ENCODE data around the gene RPS6KA3. TPM values are rescaled to one million over a fixed set of nuclear protein-coding genes. Genes with fewer than 3 reads are reported as not detected.

Gene RPS6KA3
- total and polyA plus RNA-seq, 2 of the 8 experiments (the other 6 are each of a cell fraction or from before 2014, with no cell fraction given): 7.1 to 13.0 TPM

GRCh38 chrX:20227116-20227515, 39.6 kb downstream of the RPS6KA3 start:
- Histone ChIP-seq H4K8ac (ENCODE audit: extremely low read depth, insufficient read depth, low read length) (no peak overlapping the region), H3K9ac (replicated peaks in 1 of 4; ENCODE audit: extremely low read depth in 1 of 4, low read depth in 3 of 4, low read length in 3 of 4) (no peak overlapping the region), H4K91ac (replicated peaks; ENCODE audit: insufficient read length, low read length) (no peak overlapping the region), H2BK20ac (ENCODE audit: low read length) (no peak overlapping the region), H2BK5ac (ENCODE audit: low read depth, low read length) (no peak overlapping the region), H3K27ac (ENCODE audit: low read depth, low read length) (no peak overlapping the region), H2AK5ac (ENCODE audit: low read depth, low read length) (no peak overlapping the region), H3K14ac (ENCODE audit: insufficient read length) (no peak overlapping the region), H3K27me3 (replicated peaks in 1 of 4; ENCODE audit: control insufficient read depth in 3 of 4, extremely low read depth in 1 of 4, insufficient read depth in 3 of 4, low read length in 3 of 4) (no peaks in the 10 kb centered on the region), H2AFZ (ENCODE audit: low read length) (no peak overlapping the region), H3K4me2 (ENCODE audit: insufficient read depth in 1 of 2, low read depth in 2 of 2, low read length in 2 of 2) (no peak overlapping the region), H3K4me1 (replicated peaks in 1 of 4; ENCODE audit: control insufficient read depth in 3 of 4, insufficient read depth in 4 of 4, low read length in 3 of 4) (no peaks in the 10 kb centered on the region; a peak in 1 of 7 replicates), H3K36me3 (ENCODE audit: control insufficient read depth in 2 of 4, insufficient read depth in 4 of 4, low read length in 3 of 4) (no peaks in the 10 kb centered on the region), H4K5ac (ENCODE audit: insufficient read length, low read depth, low read length) (no peak overlapping the region), H3K18ac (ENCODE audit: extremely low read depth, low read length) (no peak overlapping the region), H3K4ac (replicated peaks; ENCODE audit: insufficient read length, low read depth, low read length) (no peak overlapping the region), H3K9me3 (ENCODE audit: insufficient read depth in 2 of 2, low read depth in 1 of 2, low read length in 1 of 2) (no peaks in the 10 kb centered on the region), H3K79me2 (ENCODE audit: control insufficient read depth in 1 of 2, insufficient read depth in 2 of 2, low read length in 2 of 2) (no peaks in the 10 kb centered on the region), H3K23ac (ENCODE audit: insufficient read length) (no peak overlapping the region), H3K23me2 (ENCODE audit: low read depth, low read length) (no peaks in the 10 kb centered on the region), H3K56ac (replicated peaks; ENCODE audit: insufficient read length, low read depth, low read length) (no peak overlapping the region), H3K4me3 (ENCODE audit: extremely low read depth in 1 of 4, insufficient read depth in 2 of 4, low read depth in 3 of 4, low read length in 4 of 4) (no peak overlapping the region), H2BK15ac (ENCODE audit: low read length) (no peak overlapping the region), H4K20me1 (replicated peaks in 1 of 2; ENCODE audit: control insufficient read depth in 1 of 2, insufficient read depth in 2 of 2, low read length in 2 of 2) (no peaks in the 10 kb centered on the region), H2BK12ac (ENCODE audit: low read depth, low read length) (no peak overlapping the region), H3K79me1 (ENCODE audit: low read depth, low read length) (no peaks in the 10 kb centered on the region), H2BK120ac (replicated peaks; ENCODE audit: low read depth, low read length) (no peak overlapping the region)
- 71% methylated on average over 2 of the region's 2 CpGs; no CpG with 5 or more reads in 1 of the 2 experiments for WGBS, 2 experiments (ENCODE audit: extremely low coverage in 1 of 2, insufficient coverage in 1 of 2, insufficient read length in 1 of 2, insufficient replicate concordance in 2 of 2, low coverage in 1 of 2, low lambda C conversion rate in 2 of 2, missing lambda C conversion rate in 1 of 2)
- ChIA-PET POLR2A (ENCODE audit: partially characterized antibody) (interaction anchor here (0.7 kb wide), 1 partner anchor 660 kb away, joined by 5 read pairs; no protein-coding TSS in a partner anchor), CTCF (ENCODE audit: partially characterized antibody) (no interaction called here)
- FAIRE-seq: no peak
- no peak for DNase-seq (ENCODE audit: low read depth in 1 of 2, low spot score in 2 of 2)
- no peak for TF ChIP-seq YY1 (IDR thresholded peaks at IDR 0.05; ENCODE audit: low read depth, low read length)
- TF ChIP-seq RXRA (IDR thresholded peaks at IDR 0.05; ENCODE audit: insufficient read depth, low read depth, low read length): no peak
- TF ChIP-seq POLR2AphosphoS5 (IDR thresholded peaks at IDR 0.05; ENCODE audit: low read depth, low read length): no peak
- no peak for TF ChIP-seq TEAD4 (IDR thresholded peaks at IDR 0.05; ENCODE audit: low read depth, low read length)
- no peak for TF ChIP-seq RBBP5 (IDR thresholded peaks at IDR 0.05; ENCODE audit: borderline replicate concordance, low read depth, low read length)
- TF ChIP-seq ASH2L (IDR thresholded peaks at IDR 0.05; ENCODE audit: low read length): no peak
- no peak for TF ChIP-seq MAFK (IDR thresholded peaks at IDR 0.05; ENCODE audit: low read depth, low read length)
- no peak for TF ChIP-seq CHD1 (IDR thresholded peaks at IDR 0.05; ENCODE audit: low read depth, low read length)
